ENCODE data around the gene FMN1. TPM values are rescaled to one million over a fixed set of nuclear protein-coding genes. Genes with fewer than 3 reads are reported as not detected.

The FMN1 gene
- total and polyA plus RNA-seq, 10 of the 15 experiments (the other 5 are each of a cell fraction or from before 2014, with no cell fraction given), result 0.05 to 0.16 (median 0.08) TPM; not detected in 4

DNA sequence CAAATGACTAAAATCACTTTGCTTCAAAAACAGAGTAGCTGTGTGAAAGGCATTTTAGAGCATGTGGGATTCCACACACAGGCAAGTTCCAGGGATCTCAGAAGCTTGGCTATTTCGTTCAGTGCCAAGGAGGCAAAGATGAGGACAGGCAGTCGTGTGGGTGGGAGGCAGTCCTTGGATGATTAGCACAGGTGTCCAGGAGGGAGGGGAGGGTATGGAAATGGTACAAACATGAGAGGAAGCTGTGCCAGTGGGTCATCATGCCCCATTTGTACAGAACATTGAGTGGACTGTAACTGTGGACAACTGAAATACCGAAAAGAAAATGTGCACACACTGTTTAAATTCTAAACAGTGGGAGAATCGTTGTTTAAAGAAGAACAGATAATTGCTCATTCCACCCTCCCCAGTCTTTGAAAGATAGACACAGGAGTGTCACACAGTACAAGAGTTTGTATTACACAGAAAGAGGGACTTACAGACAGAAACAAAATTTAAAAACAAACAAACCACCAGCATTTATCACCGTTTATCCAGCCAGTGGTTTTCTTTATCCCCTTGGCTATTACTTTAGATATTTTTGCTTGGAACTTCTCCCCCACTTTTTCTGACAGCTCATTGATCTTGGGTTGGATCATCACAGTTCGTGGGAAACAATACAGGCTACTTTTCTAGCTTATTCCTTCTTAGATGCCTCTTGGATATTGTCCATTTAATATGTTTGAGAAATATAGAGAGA, 353.8 kb downstream of the FMN1 start (continued):
- TF ChIP-seq, protein P1, sequence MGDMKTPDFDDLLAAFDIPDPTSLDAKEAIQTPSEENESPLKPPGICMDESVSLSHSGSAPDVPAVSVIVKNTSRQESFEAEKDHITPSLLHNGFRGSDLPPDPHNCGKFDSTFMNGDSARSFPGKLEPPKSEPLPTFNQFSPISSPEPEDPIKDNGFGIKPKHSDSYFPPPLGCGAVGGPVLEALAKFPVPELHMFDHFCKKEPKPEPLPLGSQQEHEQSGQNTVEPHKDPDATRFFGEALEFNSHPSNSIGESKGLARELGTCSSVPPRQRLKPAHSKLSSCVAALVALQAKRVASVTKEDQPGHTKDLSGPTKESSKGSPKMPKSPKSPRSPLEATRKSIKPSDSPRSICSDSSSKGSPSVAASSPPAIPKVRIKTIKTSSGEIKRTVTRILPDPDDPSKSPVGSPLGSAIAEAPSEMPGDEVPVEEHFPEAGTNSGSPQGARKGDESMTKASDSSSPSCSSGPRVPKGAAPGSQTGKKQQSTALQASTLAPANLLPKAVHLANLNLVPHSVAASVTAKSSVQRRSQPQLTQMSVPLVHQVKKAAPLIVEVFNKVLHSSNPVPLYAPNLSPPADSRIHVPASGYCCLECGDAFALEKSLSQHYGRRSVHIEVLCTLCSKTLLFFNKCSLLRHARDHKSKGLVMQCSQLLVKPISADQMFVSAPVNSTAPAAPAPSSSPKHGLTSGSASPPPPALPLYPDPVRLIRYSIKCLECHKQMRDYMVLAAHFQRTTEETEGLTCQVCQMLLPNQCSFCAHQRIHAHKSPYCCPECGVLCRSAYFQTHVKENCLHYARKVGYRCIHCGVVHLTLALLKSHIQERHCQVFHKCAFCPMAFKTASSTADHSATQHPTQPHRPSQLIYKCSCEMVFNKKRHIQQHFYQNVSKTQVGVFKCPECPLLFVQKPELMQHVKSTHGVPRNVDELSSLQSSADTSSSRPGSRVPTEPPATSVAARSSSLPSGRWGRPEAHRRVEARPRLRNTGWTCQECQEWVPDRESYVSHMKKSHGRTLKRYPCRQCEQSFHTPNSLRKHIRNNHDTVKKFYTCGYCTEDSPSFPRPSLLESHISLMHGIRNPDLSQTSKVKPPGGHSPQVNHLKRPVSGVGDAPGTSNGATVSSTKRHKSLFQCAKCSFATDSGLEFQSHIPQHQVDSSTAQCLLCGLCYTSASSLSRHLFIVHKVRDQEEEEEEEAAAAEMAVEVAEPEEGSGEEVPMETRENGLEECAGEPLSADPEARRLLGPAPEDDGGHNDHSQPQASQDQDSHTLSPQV (IDR thresholded peaks at IDR 0.05), result no peak
- TF ChIP-seq PML (IDR thresholded peaks at IDR 0.05; ENCODE audit: low read length) (no peak), CUX1 (IDR thresholded peaks at IDR 0.05; ENCODE audit: insufficient replicate concordance, low read depth, low read length) (no peak), CBX3 (IDR thresholded peaks at IDR 0.05; ENCODE audit: borderline replicate concordance, low read depth) (no peak), E2F4 (IDR thresholded peaks at IDR 0.05; ENCODE audit: low read depth, low read length) (no peak), HDAC6 (IDR thresholded peaks at IDR 0.05; ENCODE audit: unreplicated experiment) (no peak), ZBED1 (IDR thresholded peaks at IDR 0.05; ENCODE audit: borderline replicate concordance) (no peak), SREBF2 (IDR thresholded peaks at IDR 0.05; ENCODE audit: low read length) (no peak), CBX5 (IDR thresholded peaks at IDR 0.05; ENCODE audit: low read depth) (no peak)

All from GM12878 (cell line).